Stimulated activated CD4-positive, alpha-beta T cell treated with anti-CD3 and anti-CD28 coated beads, Interleukin-4, amount 100 ng/mL, for 4 hours (primary cell): ENCODE results near the gene PCNX1.
A peak's percentile ranks its signal among the peaks of the same experiment; 100 is the strongest.
"Not testable (repeated sequence)": the region's sequence is repeated elsewhere in the genome, so short reads cannot be mapped to it uniquely, and the experiment has no call there.

ENCODE experiments used
- DNase-seq, 2 experiments: peaks; one replicate each; pipeline ENCODE4 v3.0.0-alpha.2; 2020

PCNX1 gene

DNA sequence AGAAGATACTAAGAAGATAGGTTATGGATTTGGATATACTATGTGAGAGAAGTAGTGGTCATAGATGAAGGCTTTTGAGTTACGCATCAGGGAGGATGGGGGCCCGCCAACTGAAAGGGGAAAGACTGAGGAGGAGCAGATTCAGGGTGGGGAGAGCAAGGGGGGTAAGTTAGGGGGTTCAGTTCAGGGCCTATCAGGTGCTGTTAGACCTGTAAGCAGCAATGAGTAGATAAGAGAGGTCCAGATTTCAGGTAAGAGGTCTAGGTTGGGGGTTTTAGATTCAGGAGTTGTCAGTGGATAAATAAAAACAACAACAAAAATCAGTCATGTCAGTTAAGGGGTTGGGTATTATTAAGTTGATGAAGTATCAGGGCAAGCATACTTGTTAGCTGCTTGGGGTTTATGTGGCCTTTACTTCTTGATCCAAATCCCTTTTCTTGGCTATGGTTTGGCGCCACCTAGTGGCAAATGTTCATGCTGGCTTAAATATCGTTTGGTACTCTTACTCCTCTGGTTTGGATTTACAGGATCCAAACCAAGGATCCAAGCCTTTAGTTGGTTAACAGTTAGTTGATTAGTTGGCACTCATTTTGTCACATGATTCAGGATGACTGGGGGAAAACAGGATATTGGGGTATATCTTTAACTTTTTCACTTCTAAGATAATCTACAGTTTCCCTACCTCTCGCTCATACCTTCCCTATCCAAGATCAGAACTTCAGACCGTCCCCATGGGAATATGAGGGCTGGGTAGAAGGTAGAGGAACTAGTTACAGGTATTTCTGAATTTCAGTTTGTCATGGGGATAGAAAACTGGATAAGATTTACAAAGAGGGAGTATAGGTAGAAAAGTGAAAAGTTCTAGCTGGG lies 65.1 kb downstream of the PCNX1 start:
- peak; percentile 76 to 77 for DNase-seq

DNA sequence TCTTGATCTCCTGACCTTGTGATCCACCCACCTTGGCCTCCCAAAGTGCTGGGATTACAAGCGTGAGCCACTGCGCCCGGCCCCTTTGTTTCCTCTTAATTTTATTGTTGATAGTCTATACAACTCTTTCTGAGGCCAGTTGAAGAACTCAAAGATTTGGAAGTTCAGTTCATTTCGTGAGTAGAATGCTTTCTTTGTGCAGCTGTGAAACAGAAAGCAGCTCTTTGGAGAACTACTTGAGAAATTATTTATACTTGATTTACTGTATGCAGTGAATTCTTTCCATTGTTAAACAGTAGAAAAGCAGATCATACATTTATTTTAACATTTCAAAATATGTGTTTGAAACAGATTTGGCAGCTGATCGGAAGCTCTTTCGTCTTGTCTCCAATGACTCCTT lies 69.3 kb downstream of the PCNX1 start:
- DNase-seq: no peak

DNA sequence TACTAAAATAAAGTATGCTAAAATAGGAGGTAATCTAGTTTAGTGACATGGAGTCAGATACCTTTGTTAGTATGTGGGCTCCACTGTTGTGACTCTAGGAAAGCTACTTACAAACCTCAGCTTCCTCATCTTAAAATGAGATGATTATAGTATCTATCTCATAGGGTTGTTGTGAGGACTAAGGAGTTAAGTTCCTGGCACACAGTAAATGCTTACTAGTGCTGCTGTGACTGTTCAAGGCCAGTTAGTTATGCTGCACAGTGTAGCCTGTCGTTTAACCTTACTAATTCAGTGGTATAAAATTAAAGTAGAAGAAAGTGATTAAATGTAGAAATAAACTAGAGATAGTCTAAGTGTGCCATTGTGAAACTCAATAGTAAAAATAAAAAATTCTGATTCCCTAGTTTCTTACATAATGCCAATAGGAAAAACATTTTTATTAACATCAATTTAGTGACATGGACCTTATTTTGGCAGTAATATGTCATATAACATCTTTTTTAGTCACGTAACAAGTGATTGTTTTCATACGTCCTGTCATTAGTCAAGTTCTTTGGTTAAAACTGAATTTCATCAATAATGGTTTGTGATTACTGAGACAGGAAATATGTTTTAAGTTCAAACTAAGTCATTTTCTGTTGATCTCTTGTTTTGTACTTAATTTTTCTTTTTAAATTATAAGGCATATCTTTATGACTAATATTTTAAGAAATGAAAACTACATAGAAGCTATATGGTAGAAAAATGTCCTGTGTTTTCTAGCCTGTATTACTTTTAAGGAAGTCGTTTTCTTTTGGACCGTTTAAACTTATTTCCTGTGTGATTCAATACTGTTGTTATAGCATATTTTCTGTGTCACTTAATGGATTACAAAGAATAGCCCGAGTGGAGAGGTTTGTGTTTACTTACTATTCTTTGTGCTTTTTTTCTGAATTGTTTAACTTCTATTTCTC lies 74.0 kb downstream of the PCNX1 start:
- no peak for DNase-seq

DNA sequence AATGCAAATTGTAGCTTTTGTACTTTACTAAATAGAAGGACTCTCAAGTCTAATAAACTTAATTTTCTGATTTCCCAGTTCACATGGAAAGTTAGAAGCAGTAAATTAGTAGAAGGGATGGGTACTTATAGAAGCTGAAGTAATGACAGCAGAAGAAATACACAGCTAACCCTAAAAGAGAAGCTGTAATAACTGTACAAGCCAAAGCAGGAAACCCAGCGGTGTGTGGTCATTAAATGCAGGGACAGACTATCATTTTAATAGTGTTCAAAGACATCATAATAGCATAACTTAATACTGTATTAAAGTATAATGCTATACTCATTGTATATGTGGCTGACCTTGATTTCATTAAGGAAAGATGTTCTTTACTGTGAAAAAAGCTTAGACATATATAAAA lies 74.9 kb downstream of the PCNX1 start:
- DNase-seq: no peak

DNA sequence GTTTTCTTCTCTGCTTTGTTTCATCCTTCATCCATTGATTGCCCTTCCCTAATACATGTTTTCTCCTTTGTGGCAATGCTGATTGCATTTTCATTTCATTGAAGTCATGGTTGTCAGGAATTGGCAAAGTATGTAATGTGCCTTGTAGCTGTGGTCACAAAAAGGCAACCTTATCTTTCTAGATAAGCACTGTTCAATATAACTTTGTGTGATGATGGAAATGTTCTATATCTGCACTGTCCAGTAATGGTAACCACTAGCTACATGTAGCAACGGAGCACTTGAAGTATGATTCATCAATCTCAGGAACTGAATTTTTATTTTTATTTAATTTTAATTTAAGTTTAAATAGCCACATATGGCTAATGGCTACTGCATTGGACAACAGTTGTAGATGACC lies 79.8 kb downstream of the PCNX1 start:
- no peak for DNase-seq

DNA sequence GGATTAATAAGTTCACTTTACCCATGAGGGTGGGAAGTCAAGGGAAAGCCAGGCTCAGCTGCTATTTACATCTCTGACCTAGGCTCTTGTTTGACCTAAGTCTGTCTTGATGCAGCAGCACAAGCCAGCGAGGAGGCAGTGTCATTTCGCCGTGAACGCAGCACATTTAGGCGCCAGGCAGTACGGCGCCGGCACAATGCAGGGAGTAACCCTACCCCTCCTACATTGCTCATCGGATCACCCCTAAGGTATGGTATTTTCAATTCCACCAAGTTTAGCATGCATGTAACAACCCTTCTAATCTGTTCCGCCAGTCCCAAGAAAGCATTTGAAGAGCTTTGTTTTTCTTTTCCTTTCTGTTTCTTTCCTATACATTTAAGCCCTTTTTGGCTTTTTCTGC lies 81.2 kb downstream of the PCNX1 start:
- DNase-seq: no peak

DNA sequence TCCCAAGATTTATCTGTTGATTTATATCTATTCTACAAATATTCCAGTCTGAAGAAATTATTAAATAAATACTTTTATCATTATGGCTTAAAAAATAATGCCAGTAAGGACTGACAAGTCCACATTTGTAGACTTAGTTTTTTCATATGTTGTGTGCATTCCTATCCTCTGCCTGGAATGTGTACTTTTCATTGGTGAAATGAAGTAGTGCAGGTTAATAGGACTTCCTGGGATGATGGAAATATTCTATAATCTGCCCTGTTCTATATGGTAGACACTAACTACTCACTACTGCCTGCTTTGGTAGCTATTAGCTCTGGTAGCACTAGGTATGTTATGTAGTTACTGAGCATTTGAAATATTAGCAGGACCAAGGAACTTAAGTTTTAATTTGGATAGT lies 86.7 kb downstream of the PCNX1 start:
- DNase-seq: no peak

DNA sequence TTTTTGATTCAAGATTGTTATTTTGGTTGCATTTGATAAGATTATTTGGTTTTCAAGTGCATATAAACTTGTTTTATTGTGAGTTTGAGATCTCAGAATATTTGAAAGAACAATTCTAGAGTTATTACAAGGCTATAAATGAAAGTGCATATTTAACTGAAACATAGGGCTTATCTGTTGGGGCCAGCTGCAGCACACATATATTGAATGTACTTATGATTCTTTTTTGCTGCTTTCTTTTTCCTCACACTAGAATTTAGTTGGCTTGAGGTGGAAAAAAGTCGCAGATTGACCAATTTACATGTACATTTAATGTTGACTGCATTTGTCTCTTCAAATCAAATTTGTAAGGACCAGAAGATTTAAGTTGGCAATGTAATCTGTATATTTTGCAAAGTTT lies 88.0 kb downstream of the PCNX1 start:
- DNase-seq: no peak

DNA sequence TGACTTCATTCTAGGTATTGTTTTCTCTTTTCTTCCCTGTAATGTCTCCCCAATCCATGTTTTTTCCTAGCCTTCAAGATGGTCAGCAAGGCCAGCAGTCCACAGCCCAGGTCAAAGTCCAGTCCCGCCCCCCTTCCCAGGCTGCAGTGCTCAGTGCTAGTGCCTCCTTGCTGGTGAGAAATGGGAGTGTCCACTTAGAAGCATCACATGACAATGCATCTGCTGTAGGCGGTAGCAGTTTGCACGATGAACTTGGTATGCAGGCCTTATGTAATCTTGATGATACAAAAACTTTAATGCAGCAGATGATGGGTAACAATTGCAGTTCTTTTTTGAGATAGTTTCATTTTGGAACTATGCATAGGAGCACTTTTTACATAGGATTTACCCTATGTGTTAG lies 88.4 kb downstream of the PCNX1 start:
- DNase-seq: no peak

DNA sequence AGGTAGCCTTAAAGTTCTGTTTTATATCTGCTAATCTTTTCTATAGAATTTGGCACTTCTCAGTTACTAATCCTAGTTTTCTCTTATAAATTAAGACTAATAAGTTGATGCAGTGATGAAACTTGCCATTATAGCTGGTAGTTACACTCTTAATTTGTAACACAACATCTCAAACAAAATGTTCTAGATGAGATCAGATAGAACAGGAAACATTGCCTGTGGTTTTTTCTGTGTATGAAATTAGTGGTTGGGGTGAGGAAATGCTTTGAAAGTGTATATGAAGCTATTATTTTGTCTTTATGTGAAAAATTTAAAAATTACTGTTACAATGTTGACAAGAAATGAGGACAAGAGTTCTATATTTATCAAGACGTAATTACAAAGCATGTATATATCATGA lies 91.9 kb downstream of the PCNX1 start:
- DNase-seq: no peak

DNA sequence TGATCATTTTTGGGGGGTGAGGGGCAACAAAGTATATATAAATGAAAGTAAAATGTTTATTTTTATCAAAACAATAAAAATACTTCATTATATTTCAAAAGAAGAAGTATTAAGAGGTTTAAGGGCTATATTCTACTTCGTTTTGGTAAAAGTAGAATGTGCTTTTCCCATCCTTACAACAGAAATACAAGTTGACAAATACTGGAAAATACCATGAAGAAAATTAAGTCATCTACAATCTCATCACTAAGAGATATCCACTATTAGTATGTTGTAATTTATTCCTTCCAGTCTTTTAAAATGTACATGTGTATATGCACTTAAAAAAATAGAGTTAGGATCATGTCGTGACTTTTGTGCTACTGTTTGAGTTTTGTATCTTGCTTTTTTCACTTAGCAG lies 92.8 kb downstream of the PCNX1 start:
- no peak for DNase-seq

DNA sequence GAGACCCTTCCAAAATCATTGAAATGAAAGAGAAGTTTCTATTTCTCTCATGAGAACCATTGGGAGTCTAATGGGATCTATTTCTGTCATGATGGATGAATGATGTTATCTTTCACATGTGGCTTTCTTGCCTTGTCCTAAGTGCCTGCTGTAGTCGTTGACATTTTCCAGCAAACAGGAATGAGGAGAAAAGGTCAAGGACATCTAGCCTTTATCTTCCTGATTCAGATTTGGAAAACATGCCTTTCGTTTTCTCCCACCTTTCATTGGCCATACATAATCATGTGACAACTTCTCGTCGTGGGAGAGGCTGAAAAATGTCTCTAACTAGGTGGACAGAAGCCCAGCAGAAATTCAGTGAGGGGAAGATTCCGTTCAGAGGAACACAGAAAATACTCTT lies 94.5 kb downstream of the PCNX1 start:
- DNase-seq: no peak

DNA sequence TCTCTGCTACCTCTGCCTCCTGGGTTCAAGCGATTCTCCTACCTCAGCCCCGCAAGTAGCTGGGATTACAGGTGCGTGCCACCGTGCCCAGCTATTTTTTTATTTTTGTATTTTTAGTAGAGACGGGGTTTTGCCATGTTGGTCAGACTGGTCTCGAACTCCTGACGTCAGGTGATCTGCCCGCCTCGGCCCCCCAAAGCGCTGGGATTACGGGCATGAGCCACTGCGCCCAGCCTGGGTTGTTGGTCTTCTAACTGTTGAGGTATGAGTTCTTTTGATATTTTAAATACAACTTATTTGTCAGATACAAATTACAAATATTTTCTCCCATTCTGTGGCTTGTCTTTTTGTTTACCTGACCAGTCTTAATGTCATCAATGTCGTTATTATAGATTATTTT lies 95.9 kb downstream of the PCNX1 start:
- no peak for DNase-seq

DNA sequence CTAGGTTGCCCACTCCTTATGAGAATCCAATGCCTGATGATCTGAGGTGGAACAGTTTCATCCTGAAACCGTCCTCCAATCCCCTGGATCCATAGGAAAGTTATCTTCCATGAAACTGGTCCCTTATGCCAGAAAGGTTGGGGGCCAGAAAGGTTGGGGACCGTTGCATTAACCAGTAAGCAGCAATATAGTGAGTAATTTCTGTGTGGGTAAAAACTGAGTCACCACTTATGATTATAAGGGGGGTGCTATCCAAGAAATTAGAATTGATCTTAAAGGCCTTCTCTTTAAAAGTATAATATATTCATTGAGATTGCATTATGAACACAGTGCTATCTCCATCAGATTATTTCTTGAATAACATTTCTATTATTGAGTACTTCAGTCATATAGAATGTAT lies 97.2 kb downstream of the PCNX1 start:
- no peak for DNase-seq

DNA sequence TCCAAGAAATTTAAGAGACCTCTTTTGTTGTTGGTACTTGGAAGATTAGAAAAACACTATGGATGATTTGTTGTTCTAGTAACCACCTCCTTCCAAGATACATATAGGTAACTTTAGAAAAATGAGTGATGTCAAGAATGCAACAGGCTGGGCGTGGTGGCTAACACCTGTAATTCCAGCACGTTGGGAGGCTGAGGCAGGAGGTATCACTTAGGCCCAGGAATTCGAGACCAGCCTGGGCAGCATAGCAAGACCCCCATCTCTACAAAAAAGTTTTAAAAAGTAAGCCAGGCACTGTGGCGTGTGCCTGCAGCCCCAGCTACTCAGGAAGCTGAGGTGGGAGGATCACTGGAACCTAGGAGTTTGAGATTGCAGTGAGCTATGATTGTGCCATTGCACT lies 97.8 kb downstream of the PCNX1 start:
- DNase-seq: no peak

DNA sequence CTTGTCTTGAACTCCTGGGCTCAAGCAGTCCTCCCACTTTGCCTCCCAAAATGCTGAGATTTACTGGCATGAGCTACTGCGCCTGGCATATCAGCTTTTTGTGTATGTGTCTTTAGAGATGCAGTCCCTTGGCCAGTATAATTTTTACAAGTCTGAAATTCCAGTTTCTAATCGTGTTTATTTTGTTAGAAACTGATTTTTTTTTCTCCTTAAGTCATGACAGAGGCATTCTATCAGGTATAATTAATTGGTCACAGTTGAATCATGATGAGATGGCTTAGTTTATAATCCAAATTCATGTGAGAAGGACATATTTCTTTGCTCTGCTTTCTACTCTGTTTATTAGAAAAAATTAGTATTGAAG lies 98.9 kb downstream of the PCNX1 start:
- no peak for DNase-seq

DNA sequence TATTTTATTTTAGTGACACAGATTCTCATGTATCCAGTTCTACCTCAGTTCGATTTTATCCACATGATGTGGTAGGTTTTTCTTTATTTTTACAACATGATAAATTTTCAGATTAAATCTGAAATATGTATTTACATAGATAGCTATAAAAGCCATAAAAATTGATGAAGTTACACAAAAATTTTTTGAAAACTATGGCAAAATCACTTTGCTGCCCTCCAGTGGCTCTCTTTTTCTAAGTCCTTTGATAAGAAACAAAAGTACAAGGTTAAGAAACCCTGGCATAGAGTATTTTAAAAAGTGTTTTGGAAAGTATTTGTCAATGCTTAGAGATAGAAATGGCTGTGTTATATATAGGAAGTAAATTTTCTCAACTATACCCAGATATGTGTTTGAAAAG lies 104.2 kb downstream of the PCNX1 start:
- no peak for DNase-seq

DNA sequence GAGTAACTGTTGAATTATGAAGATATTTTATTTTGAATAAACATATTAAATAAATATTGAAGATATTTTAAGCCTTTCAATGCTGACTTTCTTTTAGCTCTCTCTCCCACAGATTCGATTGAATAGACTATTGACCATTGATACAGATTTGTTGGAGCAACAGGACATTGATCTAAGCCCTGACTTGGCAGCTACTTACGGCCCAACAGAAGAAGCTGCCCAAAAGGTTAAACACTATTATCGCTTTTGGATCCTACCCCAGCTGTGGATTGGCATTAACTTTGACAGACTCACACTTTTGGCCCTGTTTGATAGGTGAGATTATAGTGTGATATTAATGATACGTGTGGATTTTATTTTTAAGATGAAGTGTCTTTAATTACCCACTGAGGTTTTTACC lies 105.6 kb downstream of the PCNX1 start:
- DNase-seq: no peak

DNA sequence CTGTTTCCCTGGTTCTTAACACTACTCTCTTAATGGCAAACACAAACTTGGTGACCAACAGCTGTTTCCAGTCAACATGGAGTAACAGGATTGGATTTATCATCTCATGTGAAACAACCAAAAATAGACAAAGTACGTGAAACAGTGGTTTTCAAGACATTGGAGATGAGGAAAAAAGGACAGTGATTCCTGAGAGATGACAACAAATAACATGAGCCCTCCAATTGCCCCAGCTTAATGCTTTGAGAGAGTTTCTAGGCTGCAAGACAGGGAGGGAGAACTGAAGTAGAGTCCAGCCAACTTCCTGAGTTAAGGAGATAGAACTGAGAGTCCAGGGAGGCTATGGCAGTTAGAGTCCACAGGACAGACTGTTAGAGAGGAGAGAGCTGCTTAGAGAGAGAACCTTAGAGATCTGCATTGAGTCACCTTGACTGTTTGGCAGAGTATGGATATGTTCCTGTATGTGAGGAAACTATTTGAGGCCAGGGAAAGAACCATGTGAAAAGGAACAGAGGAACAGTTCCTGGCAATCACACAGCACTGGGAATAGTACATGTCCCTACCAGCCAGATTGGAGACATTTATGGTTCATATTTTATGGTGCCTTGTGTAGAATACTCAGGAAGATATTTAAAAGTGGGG lies 106.4 kb downstream of the PCNX1 start:
- no peak for DNase-seq

DNA sequence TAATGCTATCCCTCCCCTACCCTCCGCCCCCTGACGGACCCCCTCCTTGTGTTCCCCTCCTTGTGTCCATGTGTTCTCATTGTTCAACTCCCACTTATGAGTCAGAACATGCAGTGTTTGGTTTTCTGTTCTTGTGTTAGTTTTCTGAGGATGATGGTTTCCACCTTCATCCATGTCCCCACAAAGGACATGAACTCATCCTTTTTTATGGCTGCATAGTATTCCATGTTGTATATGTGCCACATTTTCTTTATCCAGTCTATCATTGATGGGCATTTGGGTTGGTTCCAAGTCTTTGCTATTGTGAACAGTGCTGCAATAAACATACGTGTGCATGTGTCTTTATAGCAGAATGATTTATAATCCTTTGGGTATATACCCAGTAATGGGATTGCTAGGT lies 112.7 kb downstream of the PCNX1 start:
- not testable (repeated sequence) for DNase-seq

DNA sequence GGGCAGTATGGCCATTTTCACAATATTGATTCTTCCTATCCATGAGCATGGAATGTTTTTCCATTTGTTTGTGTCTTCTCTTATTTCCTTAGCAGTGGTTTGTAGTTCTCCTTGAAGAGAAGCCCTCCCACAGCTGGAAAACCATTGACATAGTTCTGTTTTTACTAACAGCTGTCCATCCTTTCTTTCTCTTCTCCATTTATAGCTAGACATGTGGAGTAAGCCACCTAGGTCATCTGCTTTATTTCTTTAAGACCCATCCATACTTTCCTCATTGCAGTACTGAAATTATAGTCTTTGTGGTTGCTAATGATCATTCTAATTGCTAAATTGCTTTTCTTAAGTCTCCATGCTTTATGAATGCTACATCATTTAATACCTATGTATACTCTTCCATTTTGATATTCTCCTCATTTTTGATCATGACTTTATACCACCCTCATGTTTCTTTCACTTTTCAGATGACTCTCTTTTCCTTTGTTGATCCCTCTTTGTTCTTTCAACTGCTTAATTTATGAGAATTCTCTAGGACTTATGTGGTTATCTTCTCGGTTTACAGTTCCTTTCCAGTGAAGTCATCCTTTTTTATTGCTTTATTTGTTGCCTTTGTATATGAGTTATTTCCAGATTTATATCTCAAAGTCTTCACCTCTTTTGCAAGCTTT lies 114.2 kb downstream of the PCNX1 start:
- DNase-seq: no peak

DNA sequence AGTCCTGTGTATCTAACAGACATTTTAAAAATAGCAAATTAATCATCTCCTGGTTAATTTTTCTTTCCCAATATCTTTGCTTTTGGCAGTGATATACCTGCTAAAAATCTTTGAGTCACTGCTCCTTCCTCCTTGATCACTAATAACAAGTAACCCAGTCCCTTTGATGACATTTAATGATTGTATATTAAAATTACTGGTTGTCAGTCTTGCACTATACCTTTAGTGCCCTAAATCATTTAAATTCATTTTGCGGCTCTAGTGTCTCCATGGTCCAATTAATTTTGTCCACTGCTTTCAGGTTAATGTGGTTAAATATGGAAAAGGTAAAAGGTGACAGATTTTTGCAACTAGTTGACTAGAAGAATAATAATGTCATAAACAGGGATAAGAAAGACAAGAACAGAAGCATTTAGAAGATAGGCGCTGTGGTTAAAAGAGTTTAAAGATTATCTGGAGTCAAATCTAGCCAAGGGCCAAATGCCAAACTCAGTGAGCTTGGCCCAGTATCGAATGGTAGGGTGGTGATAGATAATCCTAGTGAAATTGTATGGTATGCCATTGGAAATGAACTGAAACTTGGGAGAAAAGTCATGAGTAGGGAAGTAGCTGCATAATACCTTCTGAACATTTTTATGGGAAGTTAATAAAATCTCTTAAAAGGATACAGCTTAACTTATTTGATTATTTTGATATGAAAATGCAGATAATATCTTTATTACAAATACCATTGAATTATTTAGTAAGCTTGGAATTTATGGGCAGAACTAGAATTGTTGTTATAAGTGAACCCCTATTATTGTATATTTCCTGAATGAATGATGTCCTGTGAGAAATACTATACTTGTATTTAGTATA lies 115.0 kb downstream of the PCNX1 start:
- no peak for DNase-seq
